ENCODE results near the gene SUFU. TPM values are rescaled to one million over a fixed set of nuclear protein-coding genes. Genes with fewer than 3 reads are reported as not detected.

The SUFU gene
- total and polyA plus RNA-seq, 2 of the 8 experiments (the other 6 are each of a cell fraction or from before 2014, with no cell fraction given), result 7.0 to 10.8 TPM

DNA sequence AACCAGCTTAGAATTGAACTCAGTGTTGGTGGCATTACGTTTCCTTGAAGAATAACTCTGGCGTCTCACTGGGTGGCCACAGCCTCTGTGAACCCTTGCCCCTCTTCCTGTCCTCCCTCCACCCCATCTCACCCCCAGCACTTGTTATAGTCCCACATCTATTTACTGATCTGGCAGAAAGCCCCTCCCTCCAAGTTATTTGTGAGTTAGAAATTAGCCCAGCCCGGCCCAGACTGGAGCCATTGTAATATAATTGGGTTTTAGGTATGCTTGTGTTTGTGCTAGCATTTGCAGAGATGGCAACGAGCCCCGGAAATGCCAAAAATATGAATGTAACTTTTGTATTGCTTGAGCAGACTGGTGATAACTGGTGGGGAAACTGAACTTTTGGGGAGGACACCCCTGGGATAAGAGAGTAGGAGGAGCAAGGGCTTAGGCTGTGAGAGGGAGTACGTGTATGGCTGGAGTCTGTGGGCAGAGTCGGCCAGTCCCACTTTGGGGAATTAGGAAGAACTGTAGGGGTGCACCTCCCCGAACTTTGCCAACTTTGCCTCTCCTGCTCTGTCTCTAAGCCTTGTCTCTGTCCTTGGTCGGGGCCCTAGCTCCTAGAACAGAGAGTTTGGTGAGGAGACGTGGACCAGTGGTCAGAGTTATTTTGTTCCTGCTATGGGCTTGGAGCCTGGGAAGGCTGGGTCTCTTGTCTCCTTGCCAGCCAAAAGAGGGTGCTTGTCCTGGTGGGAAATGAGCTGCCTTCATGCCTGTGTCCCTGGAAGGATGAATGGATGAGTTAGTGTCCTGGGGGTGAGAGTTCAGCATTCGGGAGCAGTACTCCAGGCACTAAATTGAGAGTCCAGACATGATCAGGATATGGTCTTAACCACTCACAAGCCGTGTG lies 121.2 kb downstream of the SUFU start:
- H3K23ac ChIP-seq (ENCODE audit: insufficient read length), result no peak overlapping the region
- H4K20me1 ChIP-seq (replicated peaks in 1 of 2; ENCODE audit: control insufficient read depth in 1 of 2, insufficient read depth in 2 of 2, low read length in 2 of 2), result no peaks in the 10 kb centered on the region
- H2BK15ac ChIP-seq (ENCODE audit: low read length), result peak overlapping the region; percentile 85
- H4K91ac ChIP-seq (replicated peaks; ENCODE audit: insufficient read length, low read length), result no peak overlapping the region
- H3K79me2 ChIP-seq (ENCODE audit: control insufficient read depth in 1 of 2, insufficient read depth in 2 of 2, low read length in 2 of 2), result no peaks in the 10 kb centered on the region
- H2AK5ac ChIP-seq (ENCODE audit: low read depth, low read length), result no peak overlapping the region; the same call in 1 of the 2 replicates
- no peaks in the 10 kb centered on the region for H3K9me3 ChIP-seq (ENCODE audit: insufficient read depth in 2 of 2, low read depth in 1 of 2, low read length in 1 of 2)
- H3K36me3 ChIP-seq (ENCODE audit: control insufficient read depth in 2 of 4, insufficient read depth in 4 of 4, low read length in 3 of 4), result no peaks in the 10 kb centered on the region
- H2BK120ac ChIP-seq (replicated peaks; ENCODE audit: low read depth, low read length), result peak overlapping the region; percentile 40
- no peak overlapping the region for H3K4me2 ChIP-seq (ENCODE audit: insufficient read depth in 1 of 2, low read depth in 2 of 2, low read length in 2 of 2)
- no peak overlapping the region for H3K9ac ChIP-seq (replicated peaks in 1 of 4; ENCODE audit: extremely low read depth in 1 of 4, low read depth in 3 of 4, low read length in 3 of 4)
- no peak overlapping the region for H3K27ac ChIP-seq (ENCODE audit: low read depth, low read length)
- H2AFZ ChIP-seq (ENCODE audit: low read length), result no peak overlapping the region
- peak overlapping the region; percentile 95; the same call in 1 of the 2 replicates for H2BK20ac ChIP-seq (ENCODE audit: low read length)
- H3K4ac ChIP-seq (replicated peaks; ENCODE audit: insufficient read length, low read depth, low read length), result no peak overlapping the region
- WGBS, 2 experiments (ENCODE audit: extremely low coverage in 1 of 2, insufficient coverage in 1 of 2, insufficient read length in 1 of 2, insufficient replicate concordance in 2 of 2, low coverage in 1 of 2, low lambda C conversion rate in 2 of 2, missing lambda C conversion rate in 1 of 2), result 88% methylated on average over 12 of the region's 12 CpGs; no CpG with 5 or more reads in 1 of the 2 experiments
- H3K4me3 ChIP-seq (ENCODE audit: extremely low read depth in 1 of 4, insufficient read depth in 2 of 4, low read depth in 3 of 4, low read length in 4 of 4), result no peak overlapping the region
- H3K56ac ChIP-seq (replicated peaks; ENCODE audit: insufficient read length, low read depth, low read length), result no peak overlapping the region
- H3K27me3 ChIP-seq (replicated peaks in 1 of 4; ENCODE audit: control insufficient read depth in 3 of 4, extremely low read depth in 1 of 4, insufficient read depth in 3 of 4, low read length in 3 of 4), result no peaks in the 10 kb centered on the region
- ChIA-PET CTCF (ENCODE audit: partially characterized antibody) (interaction anchor here (0.6 to 14.3 kb wide), 10 partner anchors 10 to 48 kb away, joined by 3 to 160 read pairs (median 4); partner anchors contain the start of gene TRIM8), POLR2A (ENCODE audit: partially characterized antibody) (interaction anchor here (0.6 to 3.3 kb wide), 6 partner anchors 10 to 824 kb away, joined by 3 to 27 read pairs (median 3); partner anchors contain the start of gene TRIM8)
- H3K23me2 ChIP-seq (ENCODE audit: low read depth, low read length), result no peaks in the 10 kb centered on the region; the same call in none of the 2 replicates
- no peak for DNase-seq (ENCODE audit: low read depth in 1 of 2, low spot score in 2 of 2)
- H3K4me1 ChIP-seq (replicated peaks in 1 of 4; ENCODE audit: control insufficient read depth in 3 of 4, insufficient read depth in 4 of 4, low read length in 3 of 4), result peaks cover 22 to 42% (median 29%) of the 10 kb centered on the region in 4 experiments
- H3K18ac ChIP-seq (ENCODE audit: extremely low read depth, low read length), result no peak overlapping the region
- no peak overlapping the region for H3K14ac ChIP-seq (ENCODE audit: insufficient read length)
- H4K5ac ChIP-seq (ENCODE audit: insufficient read length, low read depth, low read length), result no peak overlapping the region
- H2BK12ac ChIP-seq (ENCODE audit: low read depth, low read length), result no peak overlapping the region; the same call in 1 of the 2 replicates
- 0 out of 2 replicates have a peak overlapping the region, but pooled peaks have one; percentile 22 for H2BK5ac ChIP-seq (ENCODE audit: low read depth, low read length)
- no peaks in the 10 kb centered on the region for H3K79me1 ChIP-seq (ENCODE audit: low read depth, low read length)
- no peak for FAIRE-seq
- H4K8ac ChIP-seq (ENCODE audit: extremely low read depth, insufficient read depth, low read length), result no peak overlapping the region; the same call in 1 of the 2 replicates
- TF ChIP-seq SUZ12 (IDR thresholded peaks at IDR 0.05; ENCODE audit: low read length) (no peak), POLR2A (IDR thresholded peaks at IDR 0.05; ENCODE audit: control extremely low read depth in 1 of 2, low read depth in 2 of 2, low read length in 2 of 2) (no peak), NRF1 (IDR thresholded peaks at IDR 0.05; ENCODE audit: low read depth, low read length) (no peak), EP300 (IDR thresholded peaks at IDR 0.05; ENCODE audit: borderline replicate concordance in 1 of 2, low read depth in 2 of 2, low read length in 2 of 2) (no peak), GTF2F1 (IDR thresholded peaks at IDR 0.05; ENCODE audit: borderline replicate concordance, low read depth, low read length) (no peak), CEBPB (IDR thresholded peaks at IDR 0.05; ENCODE audit: low read depth, low read length) (no peak)
- TF ChIP-seq, protein P1, sequence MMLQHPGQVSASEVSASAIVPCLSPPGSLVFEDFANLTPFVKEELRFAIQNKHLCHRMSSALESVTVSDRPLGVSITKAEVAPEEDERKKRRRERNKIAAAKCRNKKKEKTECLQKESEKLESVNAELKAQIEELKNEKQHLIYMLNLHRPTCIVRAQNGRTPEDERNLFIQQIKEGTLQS (IDR thresholded peaks at IDR 0.05; ENCODE audit: insufficient read depth, low read depth, low read length), result no peak

All from H1 (cell line).